Limb (tissue), 2 donors: Measurements from ENCODE around the gene NPW.
A peak's percentile ranks its signal among the peaks of the same experiment; 100 is the strongest.

Experiments
- DNase-seq, 2 donors: peaks; one replicate each; pipeline ENCODE4 v3.0.0-alpha.2; 2016; ENCODE audit errors: extremely low spot score in 2 of 2

The NPW gene

GRCh38 chr16:2034696-2035430 lies 15.3 kb downstream of the NPW start:
- DNase-seq, result no peak

DNA sequence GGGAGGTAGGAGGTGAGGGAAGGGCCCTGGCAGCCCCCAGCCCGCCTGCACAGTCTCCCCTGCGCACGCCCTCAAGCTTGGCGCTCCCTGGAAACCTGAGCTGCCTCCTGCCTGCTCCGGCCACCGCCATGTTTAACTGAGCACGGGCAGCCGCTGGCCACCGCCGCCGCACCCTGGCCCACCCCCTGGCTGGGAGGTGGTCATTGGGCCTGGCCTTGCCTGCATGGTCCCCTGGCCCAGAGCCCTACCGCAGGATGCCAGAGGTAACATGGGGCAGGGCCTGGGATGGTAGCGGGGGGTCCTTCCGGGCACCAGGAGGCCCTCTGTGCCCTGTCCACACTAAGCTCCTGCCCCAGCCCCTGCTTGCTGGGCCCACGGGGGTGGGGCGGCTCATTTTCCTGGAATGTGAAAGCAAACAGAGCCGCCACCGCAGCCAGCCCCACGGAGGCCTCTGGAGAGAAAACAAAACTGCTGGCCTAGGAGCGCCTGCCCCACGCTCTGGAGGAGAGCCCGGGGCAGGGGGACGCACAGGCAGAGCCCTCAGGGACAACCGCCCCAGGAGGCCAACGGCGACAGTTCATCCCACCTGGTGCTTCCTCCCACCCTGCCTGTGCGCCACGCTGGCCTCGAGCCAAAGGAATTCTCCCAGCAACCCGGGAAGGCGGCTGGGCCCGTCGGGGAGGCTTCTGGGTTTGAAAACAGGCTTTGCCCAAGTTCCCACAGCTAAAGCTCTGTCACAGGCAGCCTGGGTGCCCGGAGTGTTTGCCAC lies 16.0 kb downstream of the NPW start:
- DNase-seq, result peak in 1 of 2 donors; percentile 79

DNA sequence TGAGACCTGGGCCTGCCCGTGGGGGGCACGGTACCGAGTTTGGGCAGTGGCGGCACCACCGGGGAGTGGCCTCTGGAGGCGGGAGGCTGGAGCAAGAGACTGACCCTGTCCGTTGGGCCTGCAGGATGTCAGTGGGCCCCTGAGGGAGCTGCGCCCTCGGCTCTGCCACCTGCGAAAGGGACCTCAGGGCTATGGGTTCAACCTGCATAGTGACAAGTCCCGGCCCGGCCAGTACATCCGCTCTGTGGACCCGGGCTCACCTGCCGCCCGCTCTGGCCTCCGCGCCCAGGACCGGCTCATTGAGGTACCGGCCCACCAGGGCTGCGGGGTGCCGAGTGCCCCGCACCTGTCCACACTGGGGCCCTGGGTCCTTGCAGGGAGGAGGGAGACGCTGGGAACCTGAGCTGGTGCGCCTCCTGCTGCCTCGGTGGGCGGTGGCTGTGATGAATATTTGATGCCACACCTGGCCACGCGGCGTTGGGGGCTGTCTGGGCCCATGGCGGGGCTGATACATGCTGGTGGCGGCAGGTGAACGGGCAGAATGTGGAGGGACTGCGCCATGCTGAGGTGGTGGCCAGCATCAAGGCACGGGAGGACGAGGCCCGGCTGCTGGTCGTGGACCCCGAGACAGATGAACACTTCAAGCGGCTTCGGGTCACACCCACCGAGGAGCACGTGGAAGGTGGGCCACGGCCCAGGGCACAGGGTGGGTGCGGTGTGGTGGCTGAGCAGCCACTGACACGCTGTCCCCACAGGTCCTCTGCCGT lies 16.8 kb downstream of the NPW start:
- DNase-seq, result no peak

GRCh38 chr16:2037115-2037514 lies 17.5 kb downstream of the NPW start:
- no peak for DNase-seq

GRCh38 chr16:2037647-2038381 lies 18.2 kb downstream of the NPW start:
- DNase-seq, result peak in 1 of 2 donors; percentile 90

DNA sequence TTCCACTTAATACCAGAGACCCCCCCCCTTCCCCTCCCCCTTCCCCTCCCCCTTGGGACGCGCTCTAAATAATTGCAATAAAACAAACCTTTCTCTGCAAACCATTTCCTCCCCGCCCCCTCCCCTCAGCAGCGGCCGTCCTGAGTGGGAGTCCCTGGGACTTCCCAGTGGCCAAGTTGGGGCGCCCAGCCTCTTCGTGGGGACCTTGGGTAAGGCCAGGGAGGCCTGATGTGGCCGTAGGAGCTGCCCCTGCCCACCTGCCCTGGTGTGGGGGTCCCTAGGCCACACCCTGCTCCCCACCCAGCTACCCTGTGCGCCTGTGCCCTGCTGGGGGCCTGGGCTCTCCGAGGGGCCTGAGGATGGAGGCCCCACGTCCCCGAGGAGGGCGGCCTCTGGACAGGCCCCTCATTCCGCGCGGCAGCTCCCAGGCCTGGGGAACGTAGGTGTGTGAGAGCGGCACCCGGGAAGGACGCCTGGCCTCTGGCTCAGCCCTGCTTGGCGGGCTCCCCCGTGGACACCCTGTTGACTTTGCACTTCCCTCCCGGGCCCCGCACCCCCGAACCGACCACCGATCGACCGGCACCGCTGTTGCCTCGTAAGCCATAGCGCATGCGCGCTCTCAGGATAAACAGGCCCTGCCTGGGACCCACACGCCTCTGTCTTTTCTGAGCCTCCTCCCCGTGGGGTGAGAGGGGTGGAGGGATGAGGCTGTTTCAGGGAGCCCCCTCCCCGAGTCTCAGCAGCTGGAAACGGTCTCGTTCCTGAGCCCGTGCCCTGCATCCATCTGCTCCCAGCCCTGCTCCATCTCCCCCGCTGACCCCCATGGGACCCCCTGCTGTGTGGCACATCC lies 19.0 kb downstream of the NPW start:
- peak in 1 of 2 donors; percentile 84 for DNase-seq

- DNase-seq, result peak; percentile 79 to 86
Measured at GRCh38 chr16:2039274-2040031, 19.9 kb downstream of the NPW start.

- DNase-seq, result no peak
Measured at GRCh38 chr16:2040041-2040786, 20.6 kb downstream of the NPW start.

DNA sequence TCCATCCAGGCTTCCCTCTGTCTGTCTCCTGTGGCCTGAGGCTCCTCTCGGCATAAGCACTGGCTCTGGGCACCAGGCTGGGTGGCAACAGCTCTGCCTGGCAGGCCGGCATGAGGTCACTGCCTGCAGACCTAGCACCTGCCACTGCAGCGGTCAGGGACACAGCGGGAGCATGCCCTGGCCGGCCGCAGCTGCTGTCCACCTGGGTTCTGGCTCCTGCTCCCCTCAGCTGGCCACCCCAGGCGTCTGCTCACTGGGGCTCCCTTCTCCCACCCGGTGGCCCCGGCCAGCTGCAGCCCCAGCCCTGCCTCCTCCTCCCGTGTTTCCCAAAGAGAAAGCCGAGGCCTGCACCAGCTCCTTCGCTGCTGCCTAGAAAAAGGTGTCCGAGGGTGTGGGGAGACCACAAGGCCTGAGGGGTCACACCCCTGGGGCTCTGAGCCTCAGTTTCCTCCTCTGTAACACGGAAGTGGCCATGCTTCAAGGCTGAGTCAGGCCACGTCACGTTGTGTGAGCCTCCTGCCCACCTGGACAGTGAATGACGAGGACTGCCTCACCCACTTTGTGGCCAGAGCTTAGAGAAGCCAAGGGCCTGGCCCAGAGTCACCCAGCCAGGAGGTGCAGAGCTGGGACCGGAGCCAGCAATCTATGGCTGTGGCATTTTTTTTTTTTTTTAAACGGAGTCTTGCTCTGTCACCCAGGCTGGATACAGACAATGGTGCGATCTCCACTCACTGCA lies 21.4 kb downstream of the NPW start:
- DNase-seq, result no peak

DNA sequence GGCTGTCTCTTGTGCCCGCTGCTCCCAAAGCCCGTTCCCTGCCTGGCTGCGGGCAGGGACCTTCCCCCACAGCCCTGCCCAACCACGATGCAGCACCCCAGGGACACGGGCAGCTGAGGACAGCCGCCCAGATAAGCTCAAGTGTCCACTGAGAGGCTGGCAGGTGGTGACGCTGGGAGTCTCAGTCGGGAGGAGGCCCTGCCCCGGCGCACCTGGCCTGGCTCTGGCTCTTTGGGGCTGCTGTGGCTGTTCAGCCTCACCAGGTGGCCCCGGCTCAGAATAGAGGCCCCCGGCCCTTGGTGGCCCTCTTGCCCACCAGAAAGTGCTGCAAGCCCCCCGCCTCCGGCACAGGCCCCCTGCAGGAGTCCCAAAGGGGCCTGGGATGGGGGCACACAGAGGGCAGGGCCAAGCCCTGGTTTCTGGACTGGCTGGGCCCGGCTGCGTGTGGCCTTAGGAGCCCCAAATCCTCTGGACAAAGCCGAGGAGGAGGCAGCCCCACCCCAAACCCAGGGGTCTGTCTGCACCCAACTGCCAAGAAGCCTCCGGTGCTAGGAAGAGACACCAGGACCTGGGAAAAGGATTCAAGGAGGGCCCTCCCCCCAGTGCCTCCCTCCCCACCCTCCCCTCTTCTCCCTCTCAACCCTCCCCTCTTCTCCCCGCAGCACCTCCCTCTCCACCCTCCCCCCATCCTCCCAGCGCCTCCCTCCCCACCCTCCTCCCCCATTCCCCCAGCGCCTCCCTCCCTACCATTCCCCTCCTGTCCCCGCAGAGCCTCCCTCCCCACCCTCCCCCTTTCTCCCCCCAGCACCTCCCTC lies 22.8 kb downstream of the NPW start:
- no peak for DNase-seq

DNA sequence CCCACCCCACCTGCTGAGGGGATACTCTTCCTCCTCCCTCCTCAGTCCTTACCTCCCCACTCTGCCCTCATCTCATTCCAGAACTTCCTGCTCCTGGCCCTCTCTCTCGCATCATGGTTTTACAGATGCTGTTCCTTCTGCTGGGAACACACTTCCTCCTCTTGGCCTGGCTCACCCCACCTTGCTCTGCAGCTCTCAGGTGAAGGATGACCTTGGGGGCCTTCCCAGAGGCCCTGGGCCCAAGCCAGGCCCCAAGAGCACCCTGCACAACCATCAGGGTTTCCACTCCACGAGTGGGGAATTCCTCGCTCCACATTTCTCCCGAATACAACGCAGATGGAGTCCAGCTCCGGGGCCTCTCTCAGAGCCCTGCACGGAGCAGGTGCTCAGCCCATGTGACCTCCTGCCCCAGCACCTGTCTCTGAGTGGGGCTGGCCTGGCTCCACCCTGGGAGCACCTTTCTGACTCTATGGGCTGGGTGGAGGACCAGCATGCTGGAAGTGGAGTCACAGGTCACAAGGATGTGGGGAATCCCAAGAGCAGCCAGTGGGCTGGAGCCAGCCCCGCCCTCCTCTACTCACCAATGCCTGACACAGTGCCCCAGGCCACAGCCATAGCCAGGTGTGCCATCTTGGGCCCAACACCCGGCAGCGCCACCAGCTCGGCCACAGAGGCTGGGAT lies 23.5 kb downstream of the NPW start:
- DNase-seq, result no peak

DNA sequence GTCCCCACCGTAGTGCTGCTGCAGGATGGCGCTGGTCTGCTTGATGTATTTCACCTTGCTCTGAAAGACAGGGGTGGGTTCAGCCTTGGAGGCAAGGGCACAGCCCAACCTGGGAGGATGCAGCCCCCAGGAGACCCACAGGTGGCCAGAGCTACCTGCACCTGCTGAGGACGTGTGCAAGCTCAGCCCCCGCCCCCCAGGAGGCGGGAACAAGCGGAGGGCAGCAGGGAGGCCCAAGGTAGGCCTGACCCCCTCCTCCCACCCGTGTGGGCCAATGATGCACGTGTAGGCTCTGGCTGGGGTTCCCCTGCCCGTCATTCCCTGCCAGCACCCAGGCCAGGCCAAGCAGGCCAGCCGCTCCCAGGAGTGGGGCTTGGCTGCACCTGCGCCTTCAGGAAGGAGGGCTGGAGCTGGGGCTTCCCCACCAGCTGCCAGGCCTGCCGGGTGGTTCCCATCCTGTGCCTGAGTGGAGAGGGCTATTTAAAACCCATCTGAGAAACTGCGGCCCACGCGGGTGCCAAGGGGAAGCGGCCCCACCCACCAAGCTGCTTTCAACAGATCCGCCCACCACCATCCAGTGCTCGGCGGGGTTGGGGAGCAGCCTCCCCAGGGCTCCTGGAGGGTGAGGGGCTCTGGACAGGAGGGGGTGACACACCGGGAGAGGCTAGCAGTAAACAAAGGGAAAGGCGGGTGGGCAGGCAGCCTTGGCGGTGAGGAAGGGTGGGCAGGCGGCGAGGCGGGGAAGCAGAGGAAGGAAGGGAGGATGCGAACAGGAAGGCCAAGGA lies 24.3 kb downstream of the NPW start:
- no peak for DNase-seq

- DNase-seq, result no peak
Measured at GRCh38 chr16:2044541-2044940, 25.0 kb downstream of the NPW start.

- DNase-seq, result no peak
Measured at GRCh38 chr16:2045965-2046892, 26.6 kb downstream of the NPW start.

DNA sequence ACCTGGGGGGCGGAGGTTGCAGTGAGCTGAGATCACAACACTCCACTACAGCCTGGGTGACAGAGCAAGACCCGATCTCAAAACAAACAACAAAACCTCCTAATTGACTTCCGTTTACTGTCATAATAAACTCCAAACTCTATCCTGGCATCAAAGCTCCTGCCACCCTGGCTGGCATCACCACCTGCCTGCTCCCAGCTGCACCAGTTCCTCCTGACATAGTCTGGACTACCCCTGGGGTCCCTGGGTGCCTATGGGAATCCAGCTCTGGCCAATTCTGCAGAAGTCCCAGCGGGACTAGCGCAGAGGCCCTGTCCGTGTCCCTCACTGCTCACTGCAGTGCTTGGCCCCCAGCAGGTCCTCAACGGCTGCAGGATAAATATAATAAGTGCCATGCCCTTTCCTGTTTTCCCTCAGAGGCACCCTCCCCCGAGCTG lies 27.3 kb downstream of the NPW start:
- no peak for DNase-seq
